GM18868 (cell line): ENCODE data around the gene PRKACG.
"Not testable (repeated sequence)": the region's sequence is repeated elsewhere in the genome, so short reads cannot be mapped to it uniquely, and the experiment has no call there.

Experiments used
- ATAC-seq: cut with Tn5 transposase; IDR thresholded peaks from one replicate; pipeline ENCODE4 v1.9.1; 2021; ENCODE audit warnings: mild to moderate bottlenecking, moderate library complexity; ENCODE audit not compliant: unreplicated experiment

The PRKACG gene

DNA sequence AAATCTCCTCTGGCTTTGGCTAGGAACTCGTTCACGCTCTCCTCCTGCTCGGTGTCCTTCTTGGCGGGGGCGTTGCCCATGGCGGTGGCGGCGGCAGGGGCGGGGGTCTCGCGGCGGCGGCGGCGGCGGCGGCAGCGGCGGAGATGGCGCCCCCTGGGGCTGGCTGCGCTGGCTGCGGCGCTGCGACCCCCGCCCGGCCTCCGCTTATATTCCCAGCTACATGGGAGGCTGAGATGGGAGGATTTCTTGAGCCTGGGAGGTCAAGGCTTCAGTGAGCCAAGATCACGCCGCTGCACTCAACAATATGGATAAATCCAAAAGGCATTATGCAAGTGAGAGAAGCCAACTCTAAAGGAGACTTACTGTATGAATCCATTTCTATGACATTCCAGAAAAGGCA lies at the start of gene PRKACG:
PRKACG (minus strand) TSS at position 101 of the 400 bp plus-strand sequence; CDS start at position 80, 21 bp downstream.
- no peak for ATAC-seq

DNA sequence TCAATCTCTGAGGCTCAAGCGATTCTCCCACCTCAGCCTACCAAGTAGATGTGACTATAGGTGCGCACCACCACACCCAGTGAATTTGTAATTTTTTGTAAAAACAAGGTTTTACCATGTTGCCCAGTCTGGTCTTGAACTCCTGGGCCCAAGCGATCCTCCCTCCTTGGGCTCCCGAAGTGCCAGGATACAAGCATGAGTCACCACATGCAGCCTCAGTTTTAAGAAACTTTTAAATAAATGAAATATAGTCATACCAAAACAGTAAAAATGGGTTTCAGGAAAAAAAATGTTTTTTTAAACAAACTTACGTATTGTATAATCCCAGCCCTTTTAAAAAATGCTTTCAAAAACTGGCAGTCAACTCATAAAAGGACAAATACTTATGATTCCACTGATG lies 48.3 kb upstream of the PRKACG start:
- no peak for ATAC-seq

DNA sequence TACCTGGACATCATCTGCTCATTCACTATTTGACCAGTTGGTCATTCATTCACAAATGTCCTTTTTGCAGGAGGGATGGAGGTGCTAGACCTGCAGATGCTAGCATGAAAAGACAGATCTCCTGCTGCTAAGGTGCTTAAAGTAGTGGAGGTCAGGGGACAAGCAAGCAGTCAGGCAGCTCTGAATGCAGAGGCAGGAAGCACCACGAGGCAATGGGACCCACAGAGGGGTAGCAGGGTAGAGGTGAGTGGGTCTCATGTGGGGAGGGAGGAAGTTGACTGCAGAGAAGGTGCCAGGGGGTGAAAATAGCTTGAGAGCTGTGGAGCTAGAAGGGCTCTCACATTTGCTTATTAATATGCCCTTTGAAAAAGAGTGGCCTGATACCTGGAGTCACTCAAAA lies 46.9 kb upstream of the PRKACG start:
- ATAC-seq = no peak

DNA sequence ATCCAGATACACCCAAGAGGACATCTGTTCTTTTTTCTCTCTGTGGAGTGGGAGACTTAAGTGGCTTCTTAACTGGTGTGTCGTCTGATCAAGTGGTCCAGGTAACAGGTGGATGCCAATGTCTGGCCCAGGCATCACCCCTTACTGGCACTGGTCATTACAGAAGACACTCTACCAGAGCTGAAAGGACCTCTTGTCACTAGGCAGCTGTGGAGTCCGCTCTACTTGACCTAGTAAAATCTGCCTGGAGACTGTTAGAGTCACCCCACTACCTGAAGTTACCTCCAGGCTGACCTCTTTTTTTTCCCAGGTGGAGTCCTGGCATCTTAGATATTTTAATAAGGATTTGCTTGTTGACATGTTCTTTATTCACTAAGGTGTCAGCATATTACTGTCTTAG lies 44.2 kb upstream of the PRKACG start:
- ATAC-seq = no peak

DNA sequence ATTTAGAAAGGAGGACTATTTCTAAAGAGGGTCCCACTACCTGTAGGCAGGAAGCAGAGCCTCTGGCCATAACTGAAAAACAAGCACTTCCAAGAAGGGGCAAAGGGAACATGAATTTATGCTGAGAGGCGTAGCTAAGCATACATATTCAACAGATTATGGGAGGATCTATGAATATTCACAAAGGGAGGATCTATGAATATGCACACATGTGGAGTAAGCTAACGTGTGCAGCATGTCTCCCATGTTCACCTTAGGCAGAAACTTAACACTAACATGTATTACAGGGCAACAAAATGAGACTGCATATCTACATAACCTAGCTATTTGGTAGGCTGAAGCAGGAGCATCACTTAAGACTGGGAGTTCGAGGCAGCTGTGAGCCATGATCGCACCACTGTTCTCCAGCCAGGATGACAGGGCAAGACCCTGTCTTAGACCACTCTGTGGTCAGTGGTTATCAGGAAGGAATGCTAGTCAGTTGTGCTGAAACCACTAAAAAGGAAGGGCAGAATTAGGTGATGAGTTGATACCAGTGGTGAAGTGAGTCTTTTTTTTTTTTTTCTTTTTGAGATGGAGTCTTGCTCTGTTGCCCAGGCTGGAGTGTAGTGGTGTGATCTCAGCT lies 42.4 kb upstream of the PRKACG start:
- ATAC-seq = no peak

DNA sequence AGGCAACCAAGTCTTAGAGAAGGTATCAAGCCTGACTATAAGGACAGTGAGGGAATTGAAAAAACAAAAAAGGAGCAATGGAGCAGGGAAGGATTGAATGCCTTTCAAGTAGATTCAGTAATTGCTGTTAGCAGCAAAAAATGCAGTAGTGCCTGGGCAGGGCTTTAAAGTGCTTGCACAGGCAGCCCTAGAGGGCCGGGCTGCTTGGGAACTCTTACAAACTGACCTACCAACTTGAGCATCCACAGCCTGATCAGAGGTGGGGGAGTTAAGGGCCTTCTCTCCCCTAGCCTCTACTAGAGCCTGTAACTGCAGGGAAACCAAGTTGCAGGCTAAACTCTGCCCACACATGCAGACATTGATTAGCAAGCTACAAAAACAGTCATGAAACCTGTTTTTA lies 41.1 kb upstream of the PRKACG start:
- ATAC-seq = no peak

DNA sequence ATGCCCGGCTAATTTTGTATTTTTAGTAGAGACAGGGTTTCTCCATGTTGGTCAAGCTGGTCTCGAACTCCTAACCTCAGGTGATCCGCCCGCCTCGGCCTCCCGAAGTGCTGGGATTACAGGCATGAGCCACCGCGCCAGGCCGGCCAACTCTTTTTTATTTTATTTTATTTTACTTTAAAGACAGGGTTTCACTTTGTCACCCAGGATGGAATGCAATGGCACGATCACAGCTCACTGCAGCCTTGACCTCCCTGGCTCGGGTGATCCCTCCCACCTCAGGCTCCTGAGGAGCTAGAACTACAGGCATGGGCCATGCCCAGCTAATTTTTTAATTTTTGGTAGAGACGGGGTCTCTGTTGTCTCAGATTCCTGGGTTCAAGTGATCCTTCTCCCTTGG lies 37.0 kb upstream of the PRKACG start:
- ATAC-seq = not testable (repeated sequence)

DNA sequence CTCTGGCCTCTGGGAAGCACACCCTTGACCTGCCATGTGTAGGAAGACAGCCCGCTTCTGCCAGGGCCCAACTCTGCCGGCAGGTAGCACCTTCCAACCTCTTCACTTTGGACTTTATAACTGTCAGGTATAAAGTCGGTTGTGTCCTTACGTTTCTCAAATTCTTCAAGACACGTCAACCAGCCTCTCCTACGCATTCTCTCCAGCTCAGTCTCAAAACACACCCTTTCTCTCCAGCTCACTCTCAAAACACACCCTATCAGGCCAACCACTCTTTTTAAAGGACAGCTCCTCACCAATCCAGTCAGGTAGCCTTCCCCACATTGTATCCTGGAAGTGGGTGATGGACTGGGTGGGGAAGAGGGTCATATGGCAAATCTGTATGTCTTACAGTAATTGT lies 35.2 kb upstream of the PRKACG start:
- no peak for ATAC-seq

DNA sequence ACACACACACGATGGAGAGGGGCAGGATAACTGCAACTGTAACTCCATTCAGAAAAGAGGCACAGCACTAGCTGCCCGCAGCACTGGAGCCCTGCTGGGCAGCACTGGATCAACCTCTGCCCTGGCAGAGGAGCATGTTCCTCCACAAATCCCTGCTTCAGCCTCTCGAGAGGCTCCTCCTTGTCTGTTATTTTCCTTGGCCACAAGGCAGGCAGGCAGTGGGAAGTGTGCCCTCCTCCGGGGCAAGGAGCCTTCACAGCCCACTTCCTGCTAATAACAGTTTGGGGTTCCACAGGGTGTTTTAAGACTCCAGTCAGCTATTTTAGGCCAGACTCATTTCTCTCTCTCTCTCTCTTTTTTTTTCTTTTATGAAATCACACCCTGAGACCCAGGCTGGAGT lies 33.5 kb upstream of the PRKACG start:
- ATAC-seq = no peak

DNA sequence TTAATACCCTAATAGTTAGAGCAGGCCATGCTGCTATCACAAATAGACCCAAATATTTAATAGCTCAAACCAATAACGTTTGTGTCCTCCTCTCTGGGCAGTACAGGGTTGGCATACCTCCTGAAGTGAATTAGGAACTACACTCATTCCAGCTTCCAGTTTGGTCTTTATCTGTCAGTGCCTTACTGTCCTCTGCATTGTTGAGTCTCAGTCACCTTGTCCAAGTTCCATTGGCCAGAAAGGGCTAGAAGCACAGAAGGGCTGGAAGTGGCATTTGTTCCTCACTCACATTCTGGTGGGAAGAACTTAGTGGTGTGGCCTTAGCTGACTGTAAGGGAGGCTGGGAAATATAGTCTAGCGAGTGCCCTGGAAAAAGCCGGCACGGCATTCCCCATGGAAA lies 32.8 kb upstream of the PRKACG start:
- ATAC-seq = no peak

DNA sequence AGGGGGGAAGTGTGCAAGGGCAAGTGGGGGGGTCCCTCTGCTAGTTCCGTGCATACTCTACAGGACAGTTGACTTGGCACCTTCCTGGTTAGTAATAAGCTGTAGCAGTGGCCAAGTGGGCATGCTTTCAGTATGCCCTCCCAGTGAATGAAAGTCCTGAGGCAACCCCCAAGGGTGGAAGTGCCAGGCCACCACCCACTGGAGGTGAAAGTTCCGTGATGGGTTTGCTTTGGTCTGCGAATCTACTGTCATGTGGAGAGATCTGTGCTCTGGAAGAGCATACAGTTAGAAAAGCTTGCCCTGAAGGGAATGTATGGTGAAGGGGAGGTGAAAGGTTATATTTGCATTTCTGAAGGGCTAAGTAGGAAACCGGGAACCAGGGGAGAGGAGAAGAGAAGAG lies 31.9 kb upstream of the PRKACG start:
- ATAC-seq = no peak

DNA sequence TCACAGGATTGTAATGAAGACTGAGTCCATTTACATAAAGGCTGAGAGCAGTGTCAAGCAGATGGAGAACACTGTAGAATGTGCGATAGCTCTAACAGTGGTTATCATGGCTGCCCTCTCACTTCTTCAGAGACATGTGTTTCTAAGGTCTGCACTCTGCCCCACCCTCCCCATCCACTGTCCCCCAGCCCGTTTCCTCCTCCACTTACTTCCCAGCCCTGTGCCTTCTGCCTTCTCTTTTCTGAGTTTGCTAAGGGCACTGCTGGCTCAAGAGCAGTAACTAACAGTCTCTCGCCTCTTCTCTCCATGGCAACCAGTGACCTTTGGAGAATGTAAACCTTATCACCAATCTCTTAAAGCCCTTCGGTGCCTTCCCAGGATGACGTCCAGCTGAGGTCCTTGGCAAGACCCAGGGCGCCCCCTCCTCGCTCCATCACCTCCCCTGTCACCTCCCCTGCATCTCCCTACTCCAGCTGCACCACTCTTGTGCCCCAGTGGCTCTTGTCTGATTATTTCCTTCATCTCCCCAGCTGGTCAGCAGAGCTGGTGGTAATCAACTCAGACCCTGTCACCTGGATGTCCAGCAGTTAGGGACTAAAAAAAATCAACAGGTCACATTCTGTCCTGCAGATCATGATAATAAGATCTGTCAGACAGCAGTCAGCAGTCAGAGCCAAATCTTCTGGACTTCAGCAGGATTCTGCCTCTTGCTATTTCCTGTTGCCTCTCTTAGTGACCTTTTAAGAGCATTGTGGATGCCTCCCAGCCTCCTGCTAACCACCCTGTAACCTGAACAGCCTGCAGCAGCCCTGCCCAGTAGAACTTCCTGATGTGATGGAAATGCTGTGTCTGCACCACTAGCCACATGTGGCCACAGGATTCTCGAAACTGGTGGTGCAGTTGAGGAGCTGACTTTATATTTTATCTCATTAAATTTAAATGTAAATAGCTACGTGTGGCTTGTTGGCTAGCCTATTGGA lies 30.6 kb upstream of the PRKACG start:
- no peak for ATAC-seq

DNA sequence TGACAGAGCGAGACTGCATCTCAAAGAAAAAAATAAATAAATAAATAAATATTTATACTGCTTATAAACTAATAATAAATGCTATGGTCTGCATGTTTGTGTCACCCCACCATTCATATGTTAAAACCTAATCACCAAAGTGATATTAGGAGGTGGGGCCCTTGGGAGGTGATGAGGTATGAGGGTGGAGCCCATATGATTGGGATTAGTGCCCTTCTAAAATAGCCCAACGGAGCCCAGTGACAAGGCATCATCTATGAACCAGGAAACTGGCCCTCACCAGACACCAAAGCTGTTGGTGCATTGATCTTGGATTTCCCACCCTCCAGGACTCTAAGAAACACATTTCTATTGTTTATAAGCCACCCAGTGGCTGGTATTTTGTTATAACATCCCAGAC lies 26.7 kb upstream of the PRKACG start:
- no peak for ATAC-seq

DNA sequence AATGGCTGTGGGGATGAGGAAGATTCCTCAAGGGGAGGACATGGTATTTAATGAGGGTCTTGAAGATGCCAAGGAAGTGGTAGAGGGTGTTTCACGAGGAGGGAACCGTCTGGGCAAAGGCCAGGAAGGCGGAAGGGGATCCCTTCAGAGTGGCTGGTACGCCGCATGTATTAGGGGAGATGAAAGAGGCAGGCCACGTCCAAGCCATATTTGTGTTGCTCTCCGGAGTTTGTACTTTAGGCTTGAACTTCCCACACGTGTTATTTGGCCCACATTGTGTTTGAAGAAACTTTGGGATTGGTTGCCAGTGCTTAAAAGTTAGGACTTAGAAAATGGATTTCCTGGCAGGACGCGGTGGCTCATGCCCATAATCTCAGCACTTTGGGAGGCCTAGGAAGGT lies 22.9 kb upstream of the PRKACG start:
- no peak for ATAC-seq

DNA sequence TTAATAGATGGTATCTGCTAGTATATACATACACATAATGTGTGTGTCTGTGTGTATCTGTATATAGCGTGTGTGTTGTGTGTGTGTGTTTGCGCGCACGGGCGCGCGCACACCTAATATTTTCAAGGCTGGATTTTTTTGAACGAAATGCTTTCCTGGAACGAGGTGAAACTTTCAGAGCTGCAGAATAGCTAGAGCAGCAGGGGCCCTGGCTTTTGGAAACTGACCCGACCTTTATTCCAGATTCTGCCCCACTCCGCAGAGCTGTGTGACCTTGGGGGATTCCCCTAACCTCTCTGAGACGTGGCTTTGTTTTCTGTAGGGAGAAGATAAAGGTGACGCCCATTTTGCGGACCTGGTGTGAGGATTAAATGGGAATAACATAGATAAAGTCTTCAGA lies 22.4 kb upstream of the PRKACG start:
- no peak for ATAC-seq

DNA sequence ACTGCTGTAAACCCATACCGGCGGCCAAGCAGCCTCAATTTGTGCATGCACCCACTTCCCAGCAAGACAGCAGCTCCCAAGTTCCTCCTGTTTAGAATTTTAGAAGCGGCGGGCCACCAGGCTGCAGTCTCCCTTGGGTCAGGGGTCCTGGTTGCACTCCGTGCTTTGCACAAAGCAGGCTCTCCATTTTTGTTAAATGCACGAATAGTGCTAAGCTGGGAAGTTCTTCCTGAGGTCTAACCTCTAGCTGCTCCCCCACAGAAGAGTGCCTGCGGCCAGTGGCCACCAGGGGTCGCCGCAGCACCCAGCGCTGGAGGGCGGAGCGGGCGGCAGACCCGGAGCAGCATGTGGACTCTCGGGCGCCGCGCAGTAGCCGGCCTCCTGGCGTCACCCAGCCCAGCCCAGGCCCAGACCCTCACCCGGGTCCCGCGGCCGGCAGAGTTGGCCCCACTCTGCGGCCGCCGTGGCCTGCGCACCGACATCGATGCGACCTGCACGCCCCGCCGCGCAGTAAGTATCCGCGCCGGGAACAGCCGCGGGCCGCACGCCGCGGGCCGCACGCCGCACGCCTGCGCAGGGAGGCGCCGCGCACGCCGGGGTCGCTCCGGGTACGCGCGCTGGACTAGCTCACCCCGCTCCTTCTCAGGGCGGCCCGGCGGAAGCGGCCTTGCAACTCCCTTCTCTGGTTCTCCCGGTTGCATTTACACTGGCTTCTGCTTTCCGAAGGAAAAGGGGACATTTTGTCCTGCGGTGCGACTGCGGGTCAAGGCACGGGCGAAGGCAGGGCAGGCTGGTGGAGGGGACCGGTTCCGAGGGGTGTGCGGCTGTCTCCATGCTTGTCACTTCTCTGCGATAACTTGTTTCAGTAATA lies 21.8 kb upstream of the PRKACG start, which contains the start of gene FXN:
FXN (plus strand) TSS at position 315 of the 871 bp plus-strand sequence; CDS start at position 346, 31 bp downstream.
- ATAC-seq = peak; percentile 96

DNA sequence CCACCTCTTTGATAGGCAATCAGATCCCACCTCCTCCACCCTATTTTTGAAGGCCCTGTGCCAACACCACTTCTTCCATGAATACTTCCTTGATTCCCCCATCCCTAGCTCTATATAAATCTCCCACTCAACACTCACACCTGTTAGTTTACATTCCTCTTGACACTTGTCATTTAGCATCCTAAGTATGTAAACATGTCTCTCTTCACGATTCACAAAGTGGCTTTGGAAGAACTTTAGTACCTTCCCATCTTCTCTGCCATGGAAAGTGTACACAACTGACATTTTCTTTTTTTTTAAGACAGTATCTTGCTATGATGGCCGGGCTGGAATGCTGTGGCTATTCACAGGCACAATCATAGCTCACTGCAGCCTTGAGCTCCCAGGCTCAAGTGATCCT lies 20.2 kb upstream of the PRKACG start:
- no peak for ATAC-seq

DNA sequence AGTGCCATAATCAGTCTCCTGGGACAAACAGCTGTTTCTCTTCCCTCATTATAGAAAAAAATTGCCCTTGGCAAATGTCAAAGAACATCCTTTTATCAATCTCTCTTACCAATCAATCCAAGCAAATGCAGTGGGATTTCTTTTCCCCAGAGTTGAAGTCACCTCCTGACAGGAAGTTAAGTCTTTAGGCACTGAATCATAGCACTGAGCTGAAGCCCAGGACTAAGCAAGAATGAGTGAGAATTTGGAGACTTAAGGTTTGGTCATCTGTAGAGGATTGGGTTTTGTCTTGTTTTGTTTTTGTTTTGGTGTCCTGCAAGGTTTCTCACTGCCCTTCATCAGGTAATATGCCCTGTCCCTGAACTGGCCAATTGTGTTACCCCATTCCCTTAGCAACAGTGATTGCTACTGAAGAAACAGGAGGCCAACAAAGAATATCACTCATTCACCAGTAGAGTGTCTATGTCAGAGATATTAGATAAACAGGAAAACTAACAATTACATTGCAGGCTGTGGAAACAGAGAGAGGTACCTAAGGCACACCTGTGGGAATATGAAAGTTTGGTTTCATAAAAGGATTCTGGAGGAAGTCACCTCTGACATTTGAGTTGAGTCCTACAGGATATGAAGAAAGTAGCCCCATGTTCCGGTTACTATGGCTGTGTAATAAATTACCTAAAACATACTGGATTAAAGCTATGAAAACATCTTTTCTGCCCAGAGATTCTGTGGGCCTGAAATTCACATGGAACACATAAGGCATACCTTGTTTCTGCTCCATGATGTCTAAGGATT lies 17.1 kb upstream of the PRKACG start:
- ATAC-seq = no peak

DNA sequence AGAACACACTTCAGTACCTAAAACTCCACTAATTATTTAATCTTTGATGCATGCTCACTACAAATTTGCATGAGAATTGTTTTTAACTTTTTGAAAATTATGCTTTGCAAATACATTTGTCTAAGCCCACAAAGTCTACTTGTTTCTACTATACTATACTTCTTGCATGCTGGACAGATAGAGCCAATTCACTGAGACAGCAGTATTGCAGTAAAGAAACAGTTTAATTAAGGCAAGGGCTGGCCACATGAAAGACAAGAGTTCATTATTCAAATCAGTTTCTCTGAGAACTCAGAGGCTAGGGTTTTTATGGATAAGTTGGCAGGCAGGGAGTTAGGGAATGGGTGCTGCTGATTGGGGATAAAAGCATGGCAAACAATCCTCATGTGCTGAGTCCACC lies 15.6 kb upstream of the PRKACG start:
- ATAC-seq = no peak

DNA sequence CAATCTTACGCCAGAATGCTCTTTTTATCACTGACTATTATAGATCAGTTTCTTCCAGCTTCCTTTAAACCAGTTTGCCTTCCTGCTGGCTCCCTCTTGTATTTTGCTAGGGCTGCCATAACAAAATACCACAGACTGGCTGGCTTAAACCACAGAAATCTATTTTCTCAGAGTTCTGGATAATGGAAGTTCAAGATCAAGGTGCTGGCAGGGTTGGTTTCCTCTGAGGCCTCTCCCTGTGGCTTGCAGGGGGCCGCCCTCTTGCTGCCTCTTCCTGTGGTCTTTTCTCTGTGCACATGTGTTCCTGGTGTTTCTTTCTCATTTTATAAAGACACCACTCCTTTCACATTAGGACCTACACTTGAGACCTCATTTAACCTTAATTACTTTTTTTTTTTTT lies 14.8 kb upstream of the PRKACG start:
- ATAC-seq = no peak
